GM12878 (cell line): ENCODE results near the gene CHEK1. TPM values are rescaled to one million over a fixed set of nuclear protein-coding genes. Genes with fewer than 3 reads are reported as not detected.

ENCODE experiments used
- ATAC-seq: fragments of 200-7000 bp; cut with Tn5 transposase; 3 replicates; pipeline ENCODE4 v1.9.1; 2020; ENCODE audit warnings: mild to moderate bottlenecking, moderate library complexity
- BruUV-seq: library from RNA; stranded (reverse); fragments of 400-500 nt; replicated peaks from 2 replicates; lab custom pipeline; 2021; lab: Mats Ljungman, UMichigan
- CTCF ChIA-PET: fragments of 300-600 bp; sonication (Branson Sonifier 250); formaldehyde crosslinking; extraction: SDS; loops from one replicate; lab custom pipeline; 2021; ENCODE audit warnings: inconsistent platforms; lab: Yijun Ruan, JAX
- POLR2A ChIA-PET: fragments of 350-600 bp; formaldehyde crosslinking; extraction: SDS; loops from one replicate; lab custom pipeline; 2021; ENCODE audit warnings: inconsistent platforms; lab: Charles Lee
- RAD21 ChIA-PET: fragments of 300-600 bp; sonication (Branson Sonifier 250); formaldehyde crosslinking; loops from one replicate; lab custom pipeline; 2023; ENCODE audit warnings: antibody characterized with exemption; ENCODE audit not compliant: unreplicated experiment; lab: Charles Lee
- SMC1A ChIA-PET: fragments of 300-600 bp; sonication (Branson Sonifier 250); formaldehyde crosslinking; loops from one replicate; lab custom pipeline; 2023; ENCODE audit not compliant: unreplicated experiment, uncharacterized antibody; lab: Charles Lee
- DNase-seq: peaks from one replicate; pipeline ENCODE4 v3.0.0-alpha.2; 2011; ENCODE audit warnings: low read depth, low spot score
- FAIRE-seq: peaks from 3 replicates; lab custom pipeline; 2011; peaks lifted over from hg19 to GRCh38; lab: Jason Lieb, UNC
- H2AFZ ChIP-seq: 2 replicates; pipeline ENCODE4 v1.6.0; 2011; ENCODE audit warnings: low read depth, low read length, control low read depth; ENCODE audit not compliant: control insufficient read depth
- H3K27ac ChIP-seq: 2 replicates; pipeline ENCODE4 v1.5.1; 2011; ENCODE audit warnings: control low read depth; ENCODE audit not compliant: control insufficient read depth, insufficient read depth
- H3K27me3 ChIP-seq, 2 experiments: replicated peaks in 1 of 2; 2 replicates each; pipeline versions ENCODE4 v1.6.0 to v1.6.1; 2011; ENCODE audit warnings: low read length in 1 of 2; ENCODE audit not compliant: control insufficient read depth in 2 of 2, insufficient read depth in 2 of 2
- H3K36me3 ChIP-seq, 2 experiments: 2 replicates each; pipeline ENCODE4 v1.5.1; 2011; ENCODE audit warnings: low read length in 1 of 2; ENCODE audit not compliant: control insufficient read depth in 2 of 2, insufficient read depth in 2 of 2
- H3K4me1 ChIP-seq: 2 replicates; pipeline ENCODE4 v1.6.1; 2011; ENCODE audit warnings: mild to moderate bottlenecking, low read length, moderate library complexity, mixed read lengths; ENCODE audit not compliant: control insufficient read depth, insufficient read depth
- H3K4me2 ChIP-seq: 2 replicates; pipeline ENCODE4 v1.6.0; 2011; ENCODE audit warnings: control low read depth; ENCODE audit not compliant: control insufficient read depth, insufficient read depth
- H3K4me3 ChIP-seq: fragments of 200-600 bp; sonication (generic); 2 replicates; pipeline ENCODE4 v1.5.1; 2016
- H3K79me2 ChIP-seq: 2 replicates; pipeline ENCODE4 v1.6.0; 2011; ENCODE audit warnings: low read length; ENCODE audit not compliant: control insufficient read depth, insufficient read depth
- H3K9ac ChIP-seq: 2 replicates; pipeline ENCODE4 v1.8.0; 2011; ENCODE audit warnings: low read length, control low read depth, mixed read lengths; ENCODE audit not compliant: control insufficient read depth, insufficient read depth
- H3K9me3 ChIP-seq: replicated peaks from 3 replicates; pipeline ENCODE4 v1.5.1; 2011; ENCODE audit warnings: mild to moderate bottlenecking, low read length; ENCODE audit not compliant: control insufficient read depth, insufficient read depth
- H4K20me1 ChIP-seq: 2 replicates; pipeline ENCODE4 v1.6.0; 2011; ENCODE audit not compliant: control insufficient read depth, insufficient read depth
- BCL3 ChIP-seq: IDR thresholded peaks from 2 replicates; pipeline ENCODE4 v1.6.1; 2011; ENCODE audit warnings: borderline replicate concordance, low read depth, mild to moderate bottlenecking, moderate library complexity, low read length; ENCODE audit not compliant: insufficient read depth, poor library complexity, severe bottlenecking
- CEBPB ChIP-seq, 2 experiments: fragments of 150-350 bp in 1 of 2; IDR thresholded peaks; 2 replicates each; pipeline ENCODE4 v1.6.1; 2012 to 2014; ENCODE audit warnings: low read depth in 2 of 2, low read length in 2 of 2, borderline replicate concordance in 1 of 2, inconsistent platforms in 1 of 2
- ELK1 ChIP-seq: IDR thresholded peaks from 2 replicates; pipeline ENCODE4 v1.6.1; 2012; ENCODE audit warnings: low read depth, low read length, improper control_type of control experiment
- NFXL1 ChIP-seq: fragments of 450-650 bp; IDR thresholded peaks from 2 replicates; pipeline ENCODE4 v1.6.1; 2017; ENCODE audit warnings: antibody characterized with exemption, mild to moderate bottlenecking, borderline replicate concordance
- NRF1 ChIP-seq: conservative IDR thresholded peaks from 2 replicates; pipeline ENCODE4 v1.6.1; 2011; ENCODE audit warnings: mild to moderate bottlenecking, low read depth, low read length, improper control_type of control experiment
- POLR2AphosphoS2 ChIP-seq: IDR thresholded peaks from 2 replicates; pipeline ENCODE4 v1.6.1; 2011; ENCODE audit warnings: low read depth, mild to moderate bottlenecking, low read length, improper control_type of control experiment, moderate library complexity
- SMC3 ChIP-seq: IDR thresholded peaks from 2 replicates; pipeline ENCODE4 v1.6.1; 2011; ENCODE audit warnings: low read length, improper control_type of control experiment, borderline replicate concordance
- STAT1 ChIP-seq: fragments of 450-650 bp; conservative IDR thresholded peaks from 2 replicates; pipeline ENCODE4 v1.6.1; 2014; ENCODE audit warnings: antibody characterized with exemption, mild to moderate bottlenecking
- ZNF207 ChIP-seq: fragments of 450-650 bp; IDR thresholded peaks from 2 replicates; pipeline ENCODE4 v1.6.1; 2014; ENCODE audit warnings: antibody characterized with exemption, mild to moderate bottlenecking, borderline replicate concordance
- ZNF592 ChIP-seq: fragments of 450-650 bp; IDR thresholded peaks from 2 replicates; pipeline ENCODE4 v1.6.1; 2017; ENCODE audit warnings: mild to moderate bottlenecking, moderate library complexity
- ZZZ3 ChIP-seq: IDR thresholded peaks from 2 replicates; pipeline ENCODE4 v1.6.1; 2011; ENCODE audit warnings: low read depth; ENCODE audit not compliant: control insufficient read depth, insufficient read length
- WGBS: methylation state at CpG from one replicate; pipeline ENCODE4 v1.1.6; 2016; ENCODE audit warnings: low lambda C conversion rate; ENCODE audit not compliant: insufficient replicate concordance, insufficient coverage; ENCODE audit errors: missing lambda C conversion rate; 5-methylcytosine and 5-hydroxymethylcytosine counted together
- in situ Hi-C: fragments of 300-500 bp; cut with MboI; formaldehyde crosslinking; loops from 9 replicates; pipeline ENCODE4 v1.14.3; 2018; ENCODE audit warnings: mixed read lengths
- intact Hi-C: fragments of 100-400 bp; cut with micrococcal nuclease; formaldehyde crosslinking; loops from one replicate; pipeline ENCODE4 v1.14.2; 2022; ENCODE audit not compliant: unreplicated experiment
- polyA plus RNA-seq, 11 experiments: library from polyadenylated mRNA; depleted of rRNA in 4 of 11; unstranded in 6 of 11; stranded (reverse) in 5 of 11; fragments of >200 nt; fragmentation: Nextera tagmentation in 4 of 11; fragmentation: Illumina TruSeq in 1 of 11; extraction: Ambion mirVana in 4 of 11; extraction: Trizol in 1 of 11; gene quantifications; 1 replicate in 1 of 11; 2 replicates in 10 of 11; pipeline versions ENCODE4 v1.2.1 to v1.2.3, GENCODE V29; 2011 to 2016; ENCODE audit warnings: inconsistent platforms in 2 of 11, missing spikeins in 2 of 11, low read depth in 1 of 11
- total RNA-seq, 4 experiments: library from RNA; depleted of rRNA in 3 of 4; stranded (reverse); fragments of >200 nt in 3 of 4; fragmentation: Illumina TruSeq in 1 of 4; extraction: Trizol in 1 of 4; gene quantifications; 2 replicates each; pipeline versions ENCODE4 v1.2.1 to v1.2.3, GENCODE V29; 2013 to 2021

Gene CHEK1
- total and polyA plus RNA-seq, 10 of the 15 experiments (the other 5 are each of a cell fraction or from before 2014, with no cell fraction given), result 42.1 to 72.9 (median 65.6) TPM

- TF ChIP-seq NFXL1 (no peak), CEBPB (IDR thresholded peaks at IDR 0.05; ENCODE audit: borderline replicate concordance in 1 of 2, low read depth in 2 of 2, low read length in 2 of 2) (no peak), ZNF207 (no peak)
Measured at GRCh38 chr11:125701018-125701610, 76.2 kb downstream of the CHEK1 start (continued).

- H2AFZ ChIP-seq, result no peak overlapping the region
- SMC1A ChIA-PET, result interaction anchor here (0.7 kb wide), 1 partner anchor 31 kb away, joined by 3 read pairs; no protein-coding TSS in a partner anchor
- in situ Hi-C loops (no loop called here), intact Hi-C loops (no loop called here)
- no TSS peak for BruUV-seq
- H3K36me3 ChIP-seq, result no peaks in the 10 kb centered on the region
- CTCF ChIA-PET, result interaction anchor here (0.7 to 1.0 kb wide), 2 partner anchors 186 to 826 kb away, joined by 3 to 4 read pairs; partner anchors contain the start of gene HYLS1
- POLR2A ChIA-PET, result interaction anchor here (0.7 kb wide), 1 partner anchor 292 kb away, joined by 3 read pairs; no protein-coding TSS in a partner anchor
- H3K9ac ChIP-seq, result no peak overlapping the region
- no peak for DNase-seq
- no peaks in the 10 kb centered on the region for H3K9me3 ChIP-seq
- no peaks in the 10 kb centered on the region for H3K79me2 ChIP-seq
- H3K27ac ChIP-seq, result no peak overlapping the region
- ATAC-seq, result no peak
- H4K20me1 ChIP-seq, result no peaks in the 10 kb centered on the region
- no peak overlapping the region for H3K4me2 ChIP-seq
- no peak for FAIRE-seq
- H3K4me3 ChIP-seq, result no peak overlapping the region
- RAD21 ChIA-PET, result no interaction called here
- 18% methylated on average over 6 of the region's 6 CpGs for WGBS
- H3K27me3 ChIP-seq, result no peaks in the 10 kb centered on the region; a peak in 1 of 4 replicates
- no peaks in the 10 kb centered on the region for H3K4me1 ChIP-seq
- TF ChIP-seq BCL3 (no peak), SMC3 (no peak), ZZZ3 (no peak), NRF1 (no peak), POLR2AphosphoS2 (no peak), STAT1 (no peak), ZNF592 (no peak), ELK1 (no peak)
Measured at GRCh38 chr11:125701858-125702621, 77.1 kb downstream of the CHEK1 start.
